Measurements from ENCODE around the gene TRERF1.

GRCh38 chr6:42177514-42178364 is 274.0 kb downstream of the TRERF1 start:
- no peak for TF ChIP-seq CTCF (IDR thresholded peaks at IDR 0.05)
- TF ChIP-seq POLR2A (IDR thresholded peaks at IDR 0.05): no peak
